ENCODE measurements around the gene CAMK2A. TPM values are rescaled to one million over a fixed set of nuclear protein-coding genes. Genes with fewer than 3 reads are reported as not detected.
A peak's percentile ranks its signal among the peaks of the same experiment; 100 is the strongest.

Gene CAMK2A
- total RNA-seq, 1 donor from 2014 or later, result 0.30 TPM

GRCh38 chr5:150329881-150330876, 40.6 kb upstream of the CAMK2A start:
- no peak for DNase-seq (ENCODE audit: low read depth, low spot score)
- no peak for TF ChIP-seq CTCF (conservative IDR thresholded peaks at IDR 0.05)
- H3K36me3 Mint-ChIP-seq (ENCODE audit: low read depth), result no peaks in the 10 kb centered on the region
- peaks cover 36% of the 10 kb centered on the region for H3K4me1 Mint-ChIP-seq
- peak overlapping the region; percentile 79 for H3K27ac Mint-ChIP-seq (ENCODE audit: unreplicated experiment)
- H3K4me3 Mint-ChIP-seq, result no peak overlapping the region
- H3K9me3 Mint-ChIP-seq, result no peaks in the 10 kb centered on the region
- no peaks in the 10 kb centered on the region for H3K27me3 Mint-ChIP-seq (ENCODE audit: low read depth)

- H3K27ac Mint-ChIP-seq (ENCODE audit: unreplicated experiment), result no peak overlapping the region
Measured at GRCh38 chr5:150329038-150329437, 39.5 kb upstream of the CAMK2A start.

GRCh38 chr5:150328515-150328914, 38.9 kb upstream of the CAMK2A start:
- Mint-ChIP-seq H3K36me3 (ENCODE audit: low read depth) (no peaks in the 10 kb centered on the region), H3K27ac (ENCODE audit: unreplicated experiment) (no peak overlapping the region)

More at GRCh38 chr5:150329038-150329437, 39.5 kb upstream of the CAMK2A start:
- no peak for TF ChIP-seq CTCF (conservative IDR thresholded peaks at IDR 0.05)
- H3K36me3 Mint-ChIP-seq (ENCODE audit: low read depth), result no peaks in the 10 kb centered on the region
- DNase-seq (ENCODE audit: low read depth, low spot score), result no peak
- H3K27me3 Mint-ChIP-seq (ENCODE audit: low read depth), result no peaks in the 10 kb centered on the region
- no peak overlapping the region for H3K4me3 Mint-ChIP-seq
- peaks cover 36% of the 10 kb centered on the region for H3K4me1 Mint-ChIP-seq
- no peaks in the 10 kb centered on the region for H3K9me3 Mint-ChIP-seq

GRCh38 chr5:150327139-150327538, 37.6 kb upstream of the CAMK2A start:
- no peak for TF ChIP-seq CTCF (conservative IDR thresholded peaks at IDR 0.05)
- no peak for DNase-seq (ENCODE audit: low read depth, low spot score)
- H3K4me1 Mint-ChIP-seq, result peaks cover 26% of the 10 kb centered on the region
- no peak overlapping the region for H3K4me3 Mint-ChIP-seq
- H3K27me3 Mint-ChIP-seq (ENCODE audit: low read depth), result no peaks in the 10 kb centered on the region
- H3K36me3 Mint-ChIP-seq (ENCODE audit: low read depth), result no peaks in the 10 kb centered on the region
- H3K9me3 Mint-ChIP-seq, result no peaks in the 10 kb centered on the region
- no peak overlapping the region for H3K27ac Mint-ChIP-seq (ENCODE audit: unreplicated experiment)

More at GRCh38 chr5:150328515-150328914, 38.9 kb upstream of the CAMK2A start:
- H3K27me3 Mint-ChIP-seq (ENCODE audit: low read depth), result no peaks in the 10 kb centered on the region
- DNase-seq (ENCODE audit: low read depth, low spot score), result no peak
- H3K4me3 Mint-ChIP-seq, result no peak overlapping the region
- no peaks in the 10 kb centered on the region for H3K9me3 Mint-ChIP-seq
- TF ChIP-seq CTCF (conservative IDR thresholded peaks at IDR 0.05), result no peak
- H3K4me1 Mint-ChIP-seq, result peaks cover 33% of the 10 kb centered on the region

- Mint-ChIP-seq H3K27ac (ENCODE audit: unreplicated experiment) (no peak overlapping the region), H3K36me3 (ENCODE audit: low read depth) (no peaks in the 10 kb centered on the region), H3K4me1 (peaks cover 26% of the 10 kb centered on the region), H3K9me3 (no peaks in the 10 kb centered on the region), H3K27me3 (ENCODE audit: low read depth) (no peaks in the 10 kb centered on the region), H3K4me3 (no peak overlapping the region)
- no peak for TF ChIP-seq CTCF (conservative IDR thresholded peaks at IDR 0.05)
- no peak for DNase-seq (ENCODE audit: low read depth, low spot score)
Measured at GRCh38 chr5:150326707-150327106, 37.1 kb upstream of the CAMK2A start.

Data from neural crest cell (in vitro differentiated cells).